ENCODE measurements around the gene HGF. TPM values are rescaled to one million over a fixed set of nuclear protein-coding genes. Genes with fewer than 3 reads are reported as not detected.
"Not testable (repeated sequence)": the region's sequence is repeated elsewhere in the genome, so short reads cannot be mapped to it uniquely, and the experiment has no call there.

Gene HGF
- total RNA-seq (2014; rRNA removed) = 11.5 and 13.0 TPM in 2 replicates
- polyA plus RNA-seq (2012) = 0.04 TPM

GRCh38 chr7:81769891-81770727 lies at the start of gene HGF:
TSS of gene HGF (minus strand) at chr7:81770047. CDS start at chr7:81769971, 76 bp downstream.
- peak; percentile 74 for DNase-seq (ENCODE audit: low read depth)

GRCh38 chr7:81816312-81816711 lies 46.5 kb upstream of the HGF start:
- no peak for DNase-seq (ENCODE audit: low read depth)

- DNase-seq (ENCODE audit: low read depth) = not testable (repeated sequence)
Observed at GRCh38 chr7:81812866-81813476, 43.1 kb upstream of the HGF start.

- DNase-seq (ENCODE audit: low read depth) = no peak
Observed at GRCh38 chr7:81811956-81812865, 42.4 kb upstream of the HGF start.

- DNase-seq (ENCODE audit: low read depth) = no peak
Observed at GRCh38 chr7:81810476-81811155, 40.8 kb upstream of the HGF start.

- DNase-seq (ENCODE audit: low read depth) = not testable (repeated sequence)
Observed at GRCh38 chr7:81808310-81808709, 38.5 kb upstream of the HGF start.

GRCh38 chr7:81803267-81803666 lies 33.4 kb upstream of the HGF start:
- DNase-seq (ENCODE audit: low read depth) = no peak

- DNase-seq (ENCODE audit: low read depth) = no peak
Observed at GRCh38 chr7:81802251-81802650, 32.4 kb upstream of the HGF start.

GRCh38 chr7:81801532-81801931 lies 31.7 kb upstream of the HGF start:
- no peak for DNase-seq (ENCODE audit: low read depth)

- DNase-seq (ENCODE audit: low read depth) = no peak
Observed at GRCh38 chr7:81791568-81792518, 22.0 kb upstream of the HGF start.

GRCh38 chr7:81790686-81791085 lies 20.8 kb upstream of the HGF start:
- DNase-seq (ENCODE audit: low read depth) = no peak

- DNase-seq (ENCODE audit: low read depth) = no peak
Observed at GRCh38 chr7:81790120-81790500, 20.3 kb upstream of the HGF start.

GRCh38 chr7:81789406-81790119 lies 19.7 kb upstream of the HGF start:
- no peak for DNase-seq (ENCODE audit: low read depth)

- DNase-seq (ENCODE audit: low read depth) = no peak
Observed at GRCh38 chr7:81788246-81788645, 18.4 kb upstream of the HGF start.

GRCh38 chr7:81783818-81784217 lies 14.0 kb upstream of the HGF start:
- DNase-seq (ENCODE audit: low read depth) = no peak

GRCh38 chr7:81780914-81781693 lies 11.3 kb upstream of the HGF start:
- no peak for DNase-seq (ENCODE audit: low read depth)

- no peak for DNase-seq (ENCODE audit: low read depth)
Observed at GRCh38 chr7:81779706-81780105, 9.9 kb upstream of the HGF start.

- DNase-seq (ENCODE audit: low read depth) = no peak
Observed at GRCh38 chr7:81777697-81778096, 7.8 kb upstream of the HGF start.
